SJCRH30 (cell line): ENCODE results near the gene ZNF497. TPM values are rescaled to one million over a fixed set of nuclear protein-coding genes. Genes with fewer than 3 reads are reported as not detected.
"Not testable (repeated sequence)": the region's sequence is repeated elsewhere in the genome, so short reads cannot be mapped to it uniquely, and the experiment has no call there.

Experiments
- DNase-seq, 2 experiments: peaks; one replicate each; pipeline ENCODE4 v3.0.0-alpha.2; 2015 to 2020
- H3K27ac ChIP-seq: fragments of 250-450 bp; sonication (Bioruptor Pico); 2 replicates; pipeline ENCODE4 v1.5.1; 2020; ENCODE audit warnings: mild to moderate bottlenecking, moderate library complexity
- H3K27me3 ChIP-seq: fragments of 250-450 bp; sonication (Bioruptor Pico); 2 replicates; pipeline ENCODE4 v1.5.1; 2020; ENCODE audit warnings: mild to moderate bottlenecking, moderate library complexity
- H3K36me3 ChIP-seq: fragments of 250-450 bp; sonication (Bioruptor Pico); 2 replicates; pipeline ENCODE4 v1.5.1; 2020; ENCODE audit warnings: mild to moderate bottlenecking, moderate library complexity
- H3K4me1 ChIP-seq: fragments of 250-450 bp; sonication (Bioruptor Pico); 2 replicates; pipeline ENCODE4 v1.5.1; 2020; ENCODE audit warnings: mild to moderate bottlenecking, moderate library complexity
- H3K4me3 ChIP-seq: fragments of 250-450 bp; sonication (Bioruptor Pico); 2 replicates; pipeline ENCODE4 v1.5.1; 2020; ENCODE audit warnings: mild to moderate bottlenecking, moderate library complexity
- H3K9me3 ChIP-seq: fragments of 250-450 bp; sonication (Bioruptor Pico); replicated peaks from 2 replicates; pipeline ENCODE4 v1.5.1; 2020; ENCODE audit warnings: mild to moderate bottlenecking, moderate library complexity
- total RNA-seq: library from RNA; depleted of rRNA; stranded (reverse); fragments of >200 nt; shearing (Covaris generic); gene quantifications from 2 replicates; pipeline ENCODE4 v1.2.3, GENCODE V29; 2014; rRNA removed

Gene ZNF497
- total RNA-seq = 0.45 and 0.73 TPM in 2 replicates

- Histone ChIP-seq H3K4me1 (no peaks in the 10 kb centered on the region), H3K27me3 (no peaks in the 10 kb centered on the region), H3K9me3 (no peaks in the 10 kb centered on the region), H3K36me3 (no peaks in the 10 kb centered on the region), H3K4me3 (peak within 1 kb of the TSS; percentile 75), H3K27ac (peak within 1 kb of the TSS; percentile 80)
- DNase-seq = peak; percentile 96
These were observed at the start of gene ZNF497 for GRCh38 chr19:58362272-58362994. Gene ZNF497 (minus strand): TSS chr19:58362751. CDS start chr19:58357635, 5,116 bp downstream.

GRCh38 chr19:58409010-58409790 is 46.6 kb upstream of the ZNF497 start:
- no peaks in the 10 kb centered on the region; the same call in 1 of the 2 replicates for H3K36me3 ChIP-seq
- DNase-seq = peak; percentile 58 to 60

GRCh38 chr19:58408152-58409009 is 45.8 kb upstream of the ZNF497 start, which contains the start of gene ZNF584:
Gene ZNF584 (plus strand): TSS chr19:58408649. CDS start chr19:58409148, 499 bp downstream.
- Histone ChIP-seq H3K4me3 (peak within 1 kb of the TSS; percentile 75), H3K27ac (peak within 1 kb of the TSS; percentile 32), H3K27me3 (no peaks in the 10 kb centered on the region), H3K9me3 (no peaks in the 10 kb centered on the region), H3K4me1 (no peaks in the 10 kb centered on the region), H3K36me3 (no peaks in the 10 kb centered on the region; the same call in 1 of the 2 replicates)
- peak; percentile 96 to 97 for DNase-seq

More at GRCh38 chr19:58409010-58409790, 46.6 kb upstream of the ZNF497 start:
- Histone ChIP-seq H3K9me3 (no peaks in the 10 kb centered on the region), H3K4me1 (no peaks in the 10 kb centered on the region), H3K4me3 (peak overlapping the region; percentile 75), H3K27ac (peak overlapping the region; percentile 32), H3K27me3 (no peaks in the 10 kb centered on the region)

- H3K27ac ChIP-seq = peak overlapping the region; percentile 32
- H3K4me3 ChIP-seq = peak overlapping the region; percentile 75
- DNase-seq = no peak
- H3K4me1 ChIP-seq = no peaks in the 10 kb centered on the region
- H3K9me3 ChIP-seq = no peaks in the 10 kb centered on the region
- H3K27me3 ChIP-seq = no peaks in the 10 kb centered on the region
- no peaks in the 10 kb centered on the region; the same call in 1 of the 2 replicates for H3K36me3 ChIP-seq
These were observed 45.2 kb upstream of the ZNF497 start for GRCh38 chr19:58407658-58408151.

- H3K27ac ChIP-seq = no peak overlapping the region
These were observed 44.5 kb upstream of the ZNF497 start for GRCh38 chr19:58406818-58407657.

GRCh38 chr19:58403920-58404478 is 41.4 kb upstream of the ZNF497 start:
- H3K27ac ChIP-seq, H3K4me1 ChIP-seq, H3K4me3 ChIP-seq, H3K9me3 ChIP-seq, DNase-seq, H3K36me3 ChIP-seq, H3K27me3 ChIP-seq: not testable (repeated sequence)

More at GRCh38 chr19:58406818-58407657, 44.5 kb upstream of the ZNF497 start:
- no peaks in the 10 kb centered on the region for H3K36me3 ChIP-seq
- no peaks in the 10 kb centered on the region for H3K4me1 ChIP-seq
- no peak for DNase-seq
- H3K4me3 ChIP-seq = peak overlapping the region; percentile 75
- H3K9me3 ChIP-seq = no peaks in the 10 kb centered on the region
- no peaks in the 10 kb centered on the region for H3K27me3 ChIP-seq

- DNase-seq = no peak
- peak overlapping the region; percentile 60 for H3K4me3 ChIP-seq
- H3K4me1 ChIP-seq = no peaks in the 10 kb centered on the region
- no peaks in the 10 kb centered on the region for H3K27me3 ChIP-seq
- no peaks in the 10 kb centered on the region for H3K36me3 ChIP-seq
- H3K27ac ChIP-seq = no peak overlapping the region
- no peaks in the 10 kb centered on the region for H3K9me3 ChIP-seq
These were observed 39.4 kb upstream of the ZNF497 start for GRCh38 chr19:58401840-58402421.

GRCh38 chr19:58400916-58401839 is 38.6 kb upstream of the ZNF497 start:
- peak; percentile 98 to 99 for DNase-seq
- Histone ChIP-seq H3K27ac (no peak overlapping the region), H3K36me3 (no peaks in the 10 kb centered on the region), H3K4me1 (no peaks in the 10 kb centered on the region), H3K9me3 (no peaks in the 10 kb centered on the region), H3K4me3 (peak overlapping the region; percentile 60), H3K27me3 (no peaks in the 10 kb centered on the region)

GRCh38 chr19:58400316-58400915 is 37.9 kb upstream of the ZNF497 start:
- no peaks in the 10 kb centered on the region for H3K4me1 ChIP-seq
- no peak for DNase-seq
- peaks cover 7% of the 10 kb centered on the region for H3K36me3 ChIP-seq
- H3K27ac ChIP-seq = no peak overlapping the region
- H3K9me3 ChIP-seq = no peaks in the 10 kb centered on the region
- H3K27me3 ChIP-seq = no peaks in the 10 kb centered on the region
- H3K4me3 ChIP-seq = no peak overlapping the region

GRCh38 chr19:58399903-58400302 is 37.4 kb upstream of the ZNF497 start:
- Histone ChIP-seq H3K27ac (no peak overlapping the region), H3K27me3 (no peaks in the 10 kb centered on the region), H3K36me3 (peaks cover 12% of the 10 kb centered on the region), H3K4me1 (no peaks in the 10 kb centered on the region), H3K9me3 (no peaks in the 10 kb centered on the region), H3K4me3 (no peak overlapping the region)
- DNase-seq = no peak

GRCh38 chr19:58398545-58398944 is 36.0 kb upstream of the ZNF497 start:
- Histone ChIP-seq H3K27ac (no peak overlapping the region), H3K4me1 (no peaks in the 10 kb centered on the region), H3K4me3 (no peak overlapping the region), H3K9me3 (no peaks in the 10 kb centered on the region), H3K27me3 (no peaks in the 10 kb centered on the region), H3K36me3 (peaks cover 25% of the 10 kb centered on the region)
- DNase-seq = no peak

GRCh38 chr19:58398087-58398486 is 35.5 kb upstream of the ZNF497 start:
- H3K4me1 ChIP-seq = no peaks in the 10 kb centered on the region
- no peaks in the 10 kb centered on the region for H3K27me3 ChIP-seq
- DNase-seq = no peak
- no peaks in the 10 kb centered on the region for H3K9me3 ChIP-seq
- peaks cover 30% of the 10 kb centered on the region for H3K36me3 ChIP-seq
- no peak overlapping the region for H3K4me3 ChIP-seq
- H3K27ac ChIP-seq = no peak overlapping the region
